IMR-90 (cell line): ENCODE measurements around the gene CAMTA1.

ENCODE experiments used
- BHLHE40 ChIP-seq: fragments of 150-350 bp; IDR thresholded peaks from 2 replicates; pipeline ENCODE4 v1.6.1; 2016; ENCODE audit warnings: mild to moderate bottlenecking, low read depth, low read length
- CEBPB ChIP-seq: IDR thresholded peaks from 2 replicates; pipeline ENCODE4 v1.6.1; 2012; ENCODE audit warnings: low read depth, low read length, improper control_type of control experiment
- CHD1 ChIP-seq: IDR thresholded peaks from 2 replicates; pipeline ENCODE4 v1.6.1; 2012; ENCODE audit warnings: low read depth, low read length, improper control_type of control experiment
- FOS ChIP-seq: fragments of 150-350 bp; IDR thresholded peaks from 2 replicates; pipeline ENCODE4 v1.6.1; 2016; ENCODE audit warnings: low read depth, low read length
- MAFK ChIP-seq: IDR thresholded peaks from 2 replicates; pipeline ENCODE4 v1.6.1; 2012; ENCODE audit warnings: low read depth, low read length, improper control_type of control experiment
- MAZ ChIP-seq: IDR thresholded peaks from 2 replicates; pipeline ENCODE4 v1.6.1; 2012; ENCODE audit warnings: low read depth, mild to moderate bottlenecking, low read length, improper control_type of control experiment, moderate library complexity, borderline replicate concordance
- MXI1 ChIP-seq: IDR thresholded peaks from 2 replicates; pipeline ENCODE4 v1.6.1; 2012; ENCODE audit warnings: low read depth, mild to moderate bottlenecking, low read length, moderate library complexity, borderline replicate concordance
- POLR2A ChIP-seq: IDR thresholded peaks from 2 replicates; pipeline ENCODE4 v1.6.1; 2012; ENCODE audit warnings: mild to moderate bottlenecking, low read depth, low read length
- RAD21 ChIP-seq: IDR thresholded peaks from 2 replicates; pipeline ENCODE4 v1.6.1; 2012; ENCODE audit warnings: low read length, improper control_type of control experiment
- RFX5 ChIP-seq: IDR thresholded peaks from 2 replicates; pipeline ENCODE4 v1.8.0; 2012; ENCODE audit warnings: low read depth, mild to moderate bottlenecking, low read length, moderate library complexity
- SMC3 ChIP-seq: fragments of 150-350 bp; IDR thresholded peaks from 2 replicates; pipeline ENCODE4 v1.6.1; 2016; ENCODE audit warnings: low read depth, mild to moderate bottlenecking, antibody characterized with exemption, low read length, moderate library complexity
- TF ChIP-seq, protein P1 (sequence below): conservative IDR thresholded peaks from 2 replicates; pipeline ENCODE4 v1.5.1; 2012; ENCODE audit warnings: mild to moderate bottlenecking, low read depth, low read length, improper control_type of control experiment
- TF ChIP-seq, protein P2 (sequence below): fragments of 150-350 bp; IDR thresholded peaks from 2 replicates; pipeline ENCODE4 v1.6.1; 2017; ENCODE audit warnings: mild to moderate bottlenecking, antibody characterized with exemption, low read length, low read depth

DNA sequence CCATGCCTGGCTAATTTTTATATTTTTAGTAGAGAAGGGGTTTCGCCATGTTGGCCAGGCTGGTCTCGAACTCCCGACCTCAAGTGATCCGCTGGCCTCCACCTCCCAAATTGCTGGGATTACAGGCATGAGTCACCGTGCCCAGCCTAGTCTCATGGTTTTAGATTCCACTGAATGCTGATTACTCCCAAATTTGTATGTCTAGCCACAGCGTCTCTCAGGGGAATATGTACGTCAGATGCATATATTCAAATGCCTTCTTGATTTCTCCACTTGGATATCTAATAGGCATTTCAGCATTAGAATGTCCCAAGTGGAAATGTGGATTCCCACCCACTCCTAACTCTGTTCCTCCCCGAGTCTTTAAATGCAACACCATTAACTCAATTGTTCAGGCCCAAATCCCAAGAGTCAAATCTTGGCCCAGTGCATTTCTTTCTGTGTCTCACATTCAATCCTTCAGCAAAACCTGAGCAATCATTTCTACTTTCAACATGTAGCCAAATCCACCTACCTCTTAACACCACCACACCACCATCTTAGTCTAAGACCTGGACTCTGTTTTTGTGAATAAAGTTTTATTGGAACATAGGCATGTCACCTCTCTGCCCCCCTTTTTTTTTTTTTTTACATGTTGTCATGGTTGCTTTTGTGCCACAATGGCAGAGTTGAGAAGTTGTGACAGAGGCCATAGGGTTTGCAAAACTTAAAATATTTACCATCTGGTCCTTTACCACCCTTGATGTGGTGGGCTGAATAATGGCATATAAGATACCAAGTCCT, 9.8 kb upstream of the CAMTA1 start:
- no peak for TF ChIP-seq FOS
- TF ChIP-seq, protein P1, sequence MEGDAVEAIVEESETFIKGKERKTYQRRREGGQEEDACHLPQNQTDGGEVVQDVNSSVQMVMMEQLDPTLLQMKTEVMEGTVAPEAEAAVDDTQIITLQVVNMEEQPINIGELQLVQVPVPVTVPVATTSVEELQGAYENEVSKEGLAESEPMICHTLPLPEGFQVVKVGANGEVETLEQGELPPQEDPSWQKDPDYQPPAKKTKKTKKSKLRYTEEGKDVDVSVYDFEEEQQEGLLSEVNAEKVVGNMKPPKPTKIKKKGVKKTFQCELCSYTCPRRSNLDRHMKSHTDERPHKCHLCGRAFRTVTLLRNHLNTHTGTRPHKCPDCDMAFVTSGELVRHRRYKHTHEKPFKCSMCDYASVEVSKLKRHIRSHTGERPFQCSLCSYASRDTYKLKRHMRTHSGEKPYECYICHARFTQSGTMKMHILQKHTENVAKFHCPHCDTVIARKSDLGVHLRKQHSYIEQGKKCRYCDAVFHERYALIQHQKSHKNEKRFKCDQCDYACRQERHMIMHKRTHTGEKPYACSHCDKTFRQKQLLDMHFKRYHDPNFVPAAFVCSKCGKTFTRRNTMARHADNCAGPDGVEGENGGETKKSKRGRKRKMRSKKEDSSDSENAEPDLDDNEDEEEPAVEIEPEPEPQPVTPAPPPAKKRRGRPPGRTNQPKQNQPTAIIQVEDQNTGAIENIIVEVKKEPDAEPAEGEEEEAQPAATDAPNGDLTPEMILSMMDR: no peak
- no peak for TF ChIP-seq POLR2A
- TF ChIP-seq MXI1: no peak
- no peak for TF ChIP-seq CEBPB
- no peak for TF ChIP-seq MAFK
- TF ChIP-seq RAD21: no peak
- no peak for TF ChIP-seq RFX5
- TF ChIP-seq, protein P2, sequence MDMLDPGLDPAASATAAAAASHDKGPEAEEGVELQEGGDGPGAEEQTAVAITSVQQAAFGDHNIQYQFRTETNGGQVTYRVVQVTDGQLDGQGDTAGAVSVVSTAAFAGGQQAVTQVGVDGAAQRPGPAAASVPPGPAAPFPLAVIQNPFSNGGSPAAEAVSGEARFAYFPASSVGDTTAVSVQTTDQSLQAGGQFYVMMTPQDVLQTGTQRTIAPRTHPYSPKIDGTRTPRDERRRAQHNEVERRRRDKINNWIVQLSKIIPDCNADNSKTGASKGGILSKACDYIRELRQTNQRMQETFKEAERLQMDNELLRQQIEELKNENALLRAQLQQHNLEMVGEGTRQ: no peak
- TF ChIP-seq SMC3: no peak
- no peak for TF ChIP-seq CHD1
- no peak for TF ChIP-seq MAZ
- no peak for TF ChIP-seq BHLHE40
